ENCODE data around the gene INTS7. TPM values are rescaled to one million over a fixed set of nuclear protein-coding genes. Genes with fewer than 3 reads are reported as not detected.

The INTS7 gene
- polyA plus RNA-seq, 1 donor (not counting 4 experiments of a cell fraction or from before 2014, with no cell fraction given), result 27.2 TPM

- H2AFZ ChIP-seq (ENCODE audit: control insufficient read depth, low read length), result no peak overlapping the region
- DNase-seq (ENCODE audit: low read depth, low spot score), result no peak
- H3K9me1 ChIP-seq (ENCODE audit: control insufficient read depth, extremely low read depth, insufficient read depth, low read length), result no peaks in the 10 kb centered on the region
- no peaks in the 10 kb centered on the region for H3K79me2 ChIP-seq (ENCODE audit: control insufficient read depth, insufficient read depth, low read length)
- H3K4me3 ChIP-seq (ENCODE audit: control insufficient read depth in 2 of 3, extremely low read depth in 1 of 3, insufficient read depth in 2 of 3, low read depth in 1 of 3, low read length in 3 of 3), result no peak overlapping the region
- dilution Hi-C loops (cut with MboI; ENCODE audit: extremely low pct_ligation_motif_present, low sequenced_read_pairs), result no loop called here
- no peak for TF ChIP-seq EZH2 (IDR thresholded peaks at IDR 0.05; ENCODE audit: low read length)
- TF ChIP-seq CTCF (optimal IDR thresholded peaks at IDR 0.05 in 1 of 3, IDR thresholded peaks at IDR 0.05 in 1 of 3, conservative IDR thresholded peaks at IDR 0.05 in 1 of 3; ENCODE audit: extremely low read depth in 1 of 3, insufficient read depth in 2 of 3, low read length in 3 of 3), result no peak
- FAIRE-seq, result no peak
- no peak overlapping the region for H3K9ac ChIP-seq (ENCODE audit: control insufficient read depth, extremely low read depth, insufficient read depth, low read length)
- H4K20me1 ChIP-seq (ENCODE audit: control insufficient read depth, extremely low read depth, insufficient read depth, low read length), result no peaks in the 10 kb centered on the region
- H3K9me3 ChIP-seq (ENCODE audit: control insufficient read depth, low read depth, low read length), result no peaks in the 10 kb centered on the region
- H3K27ac ChIP-seq (ENCODE audit: control insufficient read depth, insufficient read depth, low read length), result no peak overlapping the region
- no peak overlapping the region for H3K4me2 ChIP-seq (ENCODE audit: control insufficient read depth, extremely low read depth, insufficient read depth, low read depth, low read length)
- no peaks in the 10 kb centered on the region for H3K27me3 ChIP-seq (ENCODE audit: control insufficient read depth, extremely low read depth, insufficient read depth, low read length)
- no peaks in the 10 kb centered on the region for H3K4me1 ChIP-seq (ENCODE audit: control insufficient read depth, extremely low read depth, insufficient read depth, low read length)
- H3K36me3 ChIP-seq (ENCODE audit: control insufficient read depth in 2 of 2, extremely low read depth in 1 of 2, insufficient read depth in 2 of 2, low read length in 2 of 2), result no peaks in the 10 kb centered on the region
These were observed 131.7 kb downstream of the INTS7 start for GRCh38 chr1:211903490-211904245.

DNA sequence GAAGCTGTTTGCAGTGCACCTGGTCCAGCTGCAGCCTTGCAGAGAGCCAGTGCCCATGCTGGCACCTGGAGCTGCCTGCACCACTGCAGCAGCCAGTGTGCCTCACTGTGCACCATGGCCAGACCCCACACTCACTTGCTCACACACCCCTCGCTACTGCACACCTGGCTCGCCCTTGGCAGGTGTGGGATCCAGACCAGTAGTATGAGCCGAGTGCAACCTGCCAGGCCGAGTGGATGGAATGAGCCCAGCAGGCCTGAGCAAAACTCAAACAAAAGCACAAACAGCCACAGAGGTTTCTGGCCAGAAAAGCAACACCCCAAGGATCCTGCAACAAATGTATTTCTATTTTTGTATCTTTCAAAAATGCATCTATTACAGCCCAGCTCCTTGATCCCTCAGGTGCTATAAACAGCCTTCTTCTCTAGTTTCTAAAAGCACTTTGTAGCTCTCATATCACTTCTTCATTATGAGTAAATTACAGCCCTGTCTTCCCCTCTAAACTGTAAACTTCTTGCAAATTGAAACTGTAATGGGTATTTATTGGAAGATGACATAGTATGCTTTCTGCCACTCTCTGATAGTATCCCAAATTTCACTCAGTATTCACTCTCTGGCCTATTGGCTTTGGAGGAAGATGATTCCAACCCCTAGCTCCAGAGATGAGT lies 132.6 kb downstream of the INTS7 start:
- no peak overlapping the region for H3K27ac ChIP-seq (ENCODE audit: control insufficient read depth, insufficient read depth, low read length)
- no peak overlapping the region for H3K4me2 ChIP-seq (ENCODE audit: control insufficient read depth, extremely low read depth, insufficient read depth, low read depth, low read length)
- H2AFZ ChIP-seq (ENCODE audit: control insufficient read depth, low read length), result no peak overlapping the region
- H3K4me3 ChIP-seq (ENCODE audit: control insufficient read depth in 2 of 3, extremely low read depth in 1 of 3, insufficient read depth in 2 of 3, low read depth in 1 of 3, low read length in 3 of 3), result no peak overlapping the region
- FAIRE-seq (no peak), DNase-seq (ENCODE audit: low read depth, low spot score) (no peak)
- H3K9me1 ChIP-seq (ENCODE audit: control insufficient read depth, extremely low read depth, insufficient read depth, low read length), result no peaks in the 10 kb centered on the region
- no peaks in the 10 kb centered on the region for H4K20me1 ChIP-seq (ENCODE audit: control insufficient read depth, extremely low read depth, insufficient read depth, low read length)
- no peaks in the 10 kb centered on the region for H3K9me3 ChIP-seq (ENCODE audit: control insufficient read depth, low read depth, low read length)
- H3K27me3 ChIP-seq (ENCODE audit: control insufficient read depth, extremely low read depth, insufficient read depth, low read length), result no peaks in the 10 kb centered on the region
- no peak for TF ChIP-seq EZH2 (IDR thresholded peaks at IDR 0.05; ENCODE audit: low read length)
- TF ChIP-seq CTCF (optimal IDR thresholded peaks at IDR 0.05 in 1 of 3, IDR thresholded peaks at IDR 0.05 in 1 of 3, conservative IDR thresholded peaks at IDR 0.05 in 1 of 3; ENCODE audit: extremely low read depth in 1 of 3, insufficient read depth in 2 of 3, low read length in 3 of 3), result no peak
- H3K36me3 ChIP-seq (ENCODE audit: control insufficient read depth in 2 of 2, extremely low read depth in 1 of 2, insufficient read depth in 2 of 2, low read length in 2 of 2), result no peaks in the 10 kb centered on the region
- dilution Hi-C loops (cut with MboI; ENCODE audit: extremely low pct_ligation_motif_present, low sequenced_read_pairs), result no loop called here
- no peaks in the 10 kb centered on the region for H3K79me2 ChIP-seq (ENCODE audit: control insufficient read depth, insufficient read depth, low read length)
- no peaks in the 10 kb centered on the region for H3K4me1 ChIP-seq (ENCODE audit: control insufficient read depth, extremely low read depth, insufficient read depth, low read length)
- H3K9ac ChIP-seq (ENCODE audit: control insufficient read depth, extremely low read depth, insufficient read depth, low read length), result no peak overlapping the region
